Stomach smooth muscle (tissue), 2 donors: ENCODE measurements around the gene SLC32A1.

Experiments
- H3K27ac ChIP-seq: one replicate; pipeline ENCODE4 v1.7.0; 2013; ENCODE audit warnings: mild to moderate bottlenecking, low read length, inconsistent platforms
- H3K27me3 ChIP-seq, 2 donors: one replicate each; pipeline ENCODE4 v1.7.0; 2013; ENCODE audit warnings: low read length in 2 of 2; ENCODE audit not compliant: insufficient read depth in 2 of 2, control insufficient read depth in 1 of 2
- H3K36me3 ChIP-seq, 2 donors: one replicate each; pipeline ENCODE4 v1.7.0; 2013; ENCODE audit warnings: low read length in 2 of 2; ENCODE audit not compliant: control insufficient read depth in 2 of 2, insufficient read depth in 2 of 2
- H3K4me1 ChIP-seq: one replicate; pipeline ENCODE4 v1.7.0; 2013; ENCODE audit warnings: low read length; ENCODE audit not compliant: control insufficient read depth, insufficient read depth
- H3K4me3 ChIP-seq, 2 donors: one replicate each; pipeline ENCODE4 v1.7.0; 2013; ENCODE audit warnings: low read length in 2 of 2
- H3K9ac ChIP-seq, 2 donors: one replicate each; pipeline ENCODE4 v1.7.0; 2013; ENCODE audit warnings: low read length in 2 of 2, mild to moderate bottlenecking in 1 of 2
- H3K9me3 ChIP-seq, 2 donors: one replicate each; pipeline ENCODE4 v1.7.0; 2013; ENCODE audit warnings: low read length in 2 of 2; ENCODE audit not compliant: control insufficient read depth in 2 of 2
- donor health status: healthy.
- donor health status: Pancreatic carcinoma.

The SLC32A1 gene

GRCh38 chr20:38752029-38752428, 27.7 kb downstream of the SLC32A1 start:
- H3K9me3 ChIP-seq, result no peaks in the 10 kb centered on the region
- H3K9ac ChIP-seq, result no peak overlapping the region
- peaks cover 18 to 19% of the 10 kb centered on the region in 2 donors for H3K36me3 ChIP-seq
- peaks cover 15% of the 10 kb centered on the region for H3K4me1 ChIP-seq
- H3K27ac ChIP-seq, result no peak overlapping the region
- H3K27me3 ChIP-seq, result no peaks in the 10 kb centered on the region
- H3K4me3 ChIP-seq, result no peak overlapping the region

- Histone ChIP-seq H3K4me3 (no peak overlapping the region), H3K9ac (no peak overlapping the region), H3K4me1 (no peaks in the 10 kb centered on the region), H3K9me3 (no peaks in the 10 kb centered on the region), H3K27ac (no peak overlapping the region), H3K27me3 (no peaks in the 10 kb centered on the region), H3K36me3 (peaks cover 30 to 32% of the 10 kb centered on the region in 2 donors)
Measured at GRCh38 chr20:38754924-38755323, 30.6 kb downstream of the SLC32A1 start.

- H3K4me1 ChIP-seq, result no peaks in the 10 kb centered on the region
- H3K9me3 ChIP-seq, result no peaks in the 10 kb centered on the region
- no peak overlapping the region for H3K27ac ChIP-seq
- H3K9ac ChIP-seq, result no peak overlapping the region
- no peak overlapping the region for H3K4me3 ChIP-seq
- H3K36me3 ChIP-seq, result peaks cover 33 to 36% of the 10 kb centered on the region in 2 donors
- no peaks in the 10 kb centered on the region for H3K27me3 ChIP-seq
Measured at GRCh38 chr20:38755324-38755910, 31.1 kb downstream of the SLC32A1 start.

- no peaks in the 10 kb centered on the region for H3K4me1 ChIP-seq
- peaks cover 48% of the 10 kb centered on the region in 2 donors for H3K36me3 ChIP-seq
- no peaks in the 10 kb centered on the region for H3K9me3 ChIP-seq
- H3K9ac ChIP-seq, result no peak overlapping the region
- no peak overlapping the region for H3K27ac ChIP-seq
- H3K27me3 ChIP-seq, result no peaks in the 10 kb centered on the region
- no peak overlapping the region for H3K4me3 ChIP-seq
Measured at GRCh38 chr20:38757145-38757775, 33.0 kb downstream of the SLC32A1 start.

- Histone ChIP-seq H3K4me3 (no peak overlapping the region), H3K9ac (no peak overlapping the region), H3K4me1 (no peaks in the 10 kb centered on the region), H3K9me3 (no peaks in the 10 kb centered on the region), H3K36me3 (peaks cover 51 to 62% of the 10 kb centered on the region in 2 donors), H3K27ac (no peak overlapping the region), H3K27me3 (no peaks in the 10 kb centered on the region)
Measured at GRCh38 chr20:38759106-38759505, 34.8 kb downstream of the SLC32A1 start.

- Histone ChIP-seq H3K9ac (no peak overlapping the region), H3K36me3 (peaks cover 52 to 55% of the 10 kb centered on the region in 2 donors), H3K9me3 (no peaks in the 10 kb centered on the region), H3K27ac (no peak overlapping the region), H3K27me3 (no peaks in the 10 kb centered on the region), H3K4me1 (no peaks in the 10 kb centered on the region), H3K4me3 (no peak overlapping the region)
Measured at GRCh38 chr20:38760978-38761377, 36.7 kb downstream of the SLC32A1 start.

- H3K4me3 ChIP-seq, result no peak overlapping the region
- H3K27me3 ChIP-seq, result no peaks in the 10 kb centered on the region
- no peaks in the 10 kb centered on the region for H3K9me3 ChIP-seq
- H3K4me1 ChIP-seq, result peaks cover 2% of the 10 kb centered on the region
- H3K36me3 ChIP-seq, result peaks cover 52 to 60% of the 10 kb centered on the region in 2 donors
- no peak overlapping the region for H3K27ac ChIP-seq
- no peak overlapping the region for H3K9ac ChIP-seq
Measured at GRCh38 chr20:38762174-38762573, 37.9 kb downstream of the SLC32A1 start.

GRCh38 chr20:38763616-38764015, 39.3 kb downstream of the SLC32A1 start:
- Histone ChIP-seq H3K9me3 (no peaks in the 10 kb centered on the region), H3K4me3 (no peak overlapping the region), H3K27me3 (no peaks in the 10 kb centered on the region), H3K36me3 (peaks cover 52 to 65% of the 10 kb centered on the region in 2 donors), H3K27ac (no peak overlapping the region), H3K9ac (no peak overlapping the region), H3K4me1 (peaks cover 2% of the 10 kb centered on the region)

GRCh38 chr20:38764567-38765318, 40.5 kb downstream of the SLC32A1 start:
- peaks cover 51 to 72% of the 10 kb centered on the region in 2 donors for H3K36me3 ChIP-seq
- no peak overlapping the region for H3K4me3 ChIP-seq
- H3K9ac ChIP-seq, result no peak overlapping the region
- no peak overlapping the region for H3K27ac ChIP-seq
- H3K9me3 ChIP-seq, result no peaks in the 10 kb centered on the region
- H3K27me3 ChIP-seq, result no peaks in the 10 kb centered on the region
- H3K4me1 ChIP-seq, result peaks cover 2% of the 10 kb centered on the region

GRCh38 chr20:38766071-38766470, 41.8 kb downstream of the SLC32A1 start:
- Histone ChIP-seq H3K4me1 (peaks cover 2% of the 10 kb centered on the region), H3K27ac (no peak overlapping the region), H3K9me3 (no peaks in the 10 kb centered on the region), H3K4me3 (no peak overlapping the region), H3K36me3 (peaks cover 45 to 70% of the 10 kb centered on the region in 2 donors), H3K27me3 (no peaks in the 10 kb centered on the region), H3K9ac (no peak overlapping the region)
